ENCODE measurements around the gene MALAT1.
A peak's percentile ranks its signal among the peaks of the same experiment; 100 is the strongest.

MALAT1 gene

DNA sequence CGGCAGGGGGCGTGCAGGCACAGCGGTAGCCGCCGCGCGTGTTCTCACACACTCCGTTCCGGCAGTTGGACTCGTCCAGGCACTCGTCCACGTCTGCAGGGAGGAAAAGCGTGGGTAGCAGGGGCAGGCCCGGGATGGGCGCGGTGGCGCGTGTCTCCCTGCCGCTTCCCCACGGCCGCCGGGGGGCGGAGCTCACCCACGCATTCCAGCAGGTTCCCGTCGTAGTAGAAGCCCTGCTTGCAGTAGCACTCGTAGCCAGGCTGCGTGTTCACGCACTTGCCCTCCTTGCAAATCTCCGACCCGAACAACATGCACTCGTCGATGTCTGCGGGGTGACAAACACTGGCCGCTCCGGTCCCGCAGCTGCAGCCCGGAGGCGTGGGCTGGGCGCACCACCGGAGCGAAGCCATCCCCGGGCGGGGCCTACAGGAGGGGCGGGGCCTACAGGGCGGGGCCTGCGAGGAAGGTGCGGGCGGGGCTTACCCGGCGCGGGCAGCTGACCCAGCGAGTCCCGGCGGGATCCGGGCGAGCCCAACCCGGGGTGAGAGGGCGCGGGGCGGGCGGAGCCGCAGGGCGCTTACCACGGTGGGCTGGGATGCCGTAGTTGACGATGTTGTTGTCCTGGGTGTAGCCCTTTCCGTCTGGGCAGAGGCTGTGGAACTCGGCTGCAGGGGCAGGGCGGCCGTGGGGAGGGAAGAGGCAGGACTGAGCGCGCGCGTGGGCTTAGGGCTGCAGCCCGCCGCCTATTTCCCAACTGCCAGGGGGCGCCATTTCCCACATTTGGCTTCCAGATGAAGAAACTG is 41.6 kb downstream of the MALAT1 start:
- DNase-seq (ENCODE audit: low spot score), result peak; percentile 96

DNA sequence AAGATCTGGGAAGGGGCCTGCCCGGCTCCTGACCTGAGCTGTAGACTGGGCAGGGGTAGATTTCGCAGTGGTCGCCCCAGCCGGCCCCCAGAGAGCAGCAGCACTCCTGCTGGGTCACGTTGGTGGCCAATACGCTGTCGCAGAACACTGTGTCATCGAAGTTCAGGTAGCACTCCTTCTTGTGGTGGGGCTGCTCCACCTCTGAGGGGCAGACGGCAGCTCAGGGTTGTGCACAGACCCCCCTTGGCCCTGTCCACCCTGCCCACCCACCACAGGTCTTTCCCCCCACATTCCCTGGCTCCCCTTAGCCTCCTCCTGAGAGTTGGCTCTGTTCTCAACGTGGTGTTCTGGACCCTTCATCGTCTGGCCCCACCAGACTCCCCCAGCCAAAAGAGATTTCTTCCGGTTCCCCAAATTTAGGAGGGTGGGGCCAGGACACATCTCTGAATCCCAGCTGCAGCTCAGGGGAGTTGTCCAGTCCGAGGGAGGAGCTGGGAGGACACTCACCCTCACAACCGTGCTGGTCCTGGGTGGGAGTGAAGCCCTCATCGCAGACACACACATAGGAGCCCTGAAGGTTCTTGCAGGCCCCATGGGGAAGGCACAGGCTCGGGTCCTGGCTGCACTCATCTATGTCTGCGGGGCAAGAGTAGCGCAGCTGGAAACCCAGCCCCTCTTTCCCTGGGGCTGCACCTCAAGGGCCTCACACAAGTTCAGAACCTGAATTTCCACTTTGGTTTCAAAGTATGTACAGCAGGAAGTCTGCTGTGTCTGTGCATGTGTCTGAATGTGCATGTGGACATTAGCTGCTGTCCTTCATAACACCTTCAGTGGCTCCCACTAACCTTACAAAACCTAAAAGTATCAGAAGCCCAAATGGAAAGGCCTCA is 42.5 kb downstream of the MALAT1 start:
- DNase-seq (ENCODE audit: low spot score), result no peak

DNA sequence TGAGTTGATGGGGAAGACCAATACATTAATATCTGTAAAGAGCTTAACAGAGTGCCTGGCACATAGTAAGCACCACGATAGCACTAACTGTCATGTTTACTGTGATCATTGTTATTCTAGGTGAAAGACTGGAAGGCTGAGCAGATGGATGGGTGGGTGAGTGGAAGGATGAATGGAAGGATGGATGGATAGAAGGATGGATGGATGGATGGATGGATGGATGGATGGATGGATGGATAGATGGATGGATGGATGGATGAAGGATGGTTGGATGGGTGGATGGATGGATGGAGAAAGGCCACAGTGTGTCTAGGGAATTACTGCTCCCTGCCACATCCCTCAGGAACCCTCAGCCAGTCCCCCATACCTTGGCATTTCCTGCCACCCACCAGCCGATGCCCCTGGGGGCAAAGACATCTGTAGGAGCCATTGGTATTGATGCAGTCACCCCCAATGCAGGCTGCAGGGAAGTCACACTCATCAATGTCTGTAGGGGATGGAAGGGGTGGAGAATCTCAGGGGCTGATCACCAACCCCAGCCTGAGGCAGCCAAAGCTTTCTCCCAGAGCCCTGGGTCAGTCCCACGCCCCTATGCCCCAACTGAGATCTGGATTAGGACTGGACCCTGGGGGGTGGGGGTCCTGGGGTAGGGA is 44.0 kb downstream of the MALAT1 start:
- no peak for DNase-seq (ENCODE audit: low spot score)

DNA sequence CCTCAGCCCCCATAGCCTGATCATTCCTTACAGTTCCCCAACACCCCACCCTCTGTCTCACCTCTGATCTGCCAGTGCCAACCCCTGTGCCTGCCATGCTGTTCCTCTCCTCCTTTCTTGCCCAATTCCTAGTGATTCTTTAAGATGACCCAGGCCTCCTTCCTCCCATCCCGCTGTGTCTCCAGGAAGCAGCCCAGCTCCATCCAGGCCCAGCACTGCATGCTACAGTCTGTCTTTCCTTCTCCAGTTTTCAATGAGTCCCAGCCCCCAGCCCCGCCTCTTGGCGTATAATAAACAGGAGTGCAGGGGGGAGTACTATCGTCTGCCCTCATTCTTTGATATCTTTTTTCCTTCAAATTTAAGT is 47.0 kb downstream of the MALAT1 start:
- no peak for DNase-seq (ENCODE audit: low spot score)

DNA sequence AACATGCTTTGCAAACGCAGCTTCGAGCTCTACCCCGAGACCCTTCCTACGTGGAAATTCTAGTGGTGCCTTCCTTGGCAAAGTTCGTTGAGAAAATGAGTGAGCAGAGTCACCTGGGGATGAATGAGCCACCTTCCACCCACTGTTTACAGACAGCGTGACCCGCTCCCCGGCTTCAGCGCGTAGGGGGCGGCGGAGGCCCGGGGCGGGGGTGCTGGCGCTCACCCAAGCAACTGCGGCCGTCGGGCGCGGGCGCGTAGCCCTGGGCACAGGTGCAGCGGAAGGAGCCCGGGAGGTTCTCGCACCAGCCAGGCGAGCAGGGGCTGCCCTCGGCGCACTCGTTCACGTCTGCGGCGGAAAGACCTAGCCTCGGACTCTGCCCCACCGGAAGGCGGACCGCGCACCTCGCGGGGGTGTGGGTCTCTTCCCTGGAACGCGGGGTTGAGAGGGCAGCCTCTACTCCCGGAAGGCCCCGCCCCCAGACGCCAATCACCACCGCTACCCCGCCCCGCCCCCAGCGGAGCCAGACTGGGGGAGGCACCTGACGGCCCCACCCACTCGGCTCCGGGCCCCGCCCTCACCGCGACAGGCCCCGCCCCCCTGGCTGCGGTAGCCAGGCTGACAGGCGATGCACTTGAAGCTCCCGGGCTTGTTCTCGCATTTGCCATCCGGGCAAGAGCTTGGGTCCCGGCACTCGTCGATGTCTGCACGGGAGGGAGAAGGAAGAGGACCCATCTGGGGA is 47.5 kb downstream of the MALAT1 start:
- DNase-seq (ENCODE audit: low spot score), result peak; percentile 95

DNA sequence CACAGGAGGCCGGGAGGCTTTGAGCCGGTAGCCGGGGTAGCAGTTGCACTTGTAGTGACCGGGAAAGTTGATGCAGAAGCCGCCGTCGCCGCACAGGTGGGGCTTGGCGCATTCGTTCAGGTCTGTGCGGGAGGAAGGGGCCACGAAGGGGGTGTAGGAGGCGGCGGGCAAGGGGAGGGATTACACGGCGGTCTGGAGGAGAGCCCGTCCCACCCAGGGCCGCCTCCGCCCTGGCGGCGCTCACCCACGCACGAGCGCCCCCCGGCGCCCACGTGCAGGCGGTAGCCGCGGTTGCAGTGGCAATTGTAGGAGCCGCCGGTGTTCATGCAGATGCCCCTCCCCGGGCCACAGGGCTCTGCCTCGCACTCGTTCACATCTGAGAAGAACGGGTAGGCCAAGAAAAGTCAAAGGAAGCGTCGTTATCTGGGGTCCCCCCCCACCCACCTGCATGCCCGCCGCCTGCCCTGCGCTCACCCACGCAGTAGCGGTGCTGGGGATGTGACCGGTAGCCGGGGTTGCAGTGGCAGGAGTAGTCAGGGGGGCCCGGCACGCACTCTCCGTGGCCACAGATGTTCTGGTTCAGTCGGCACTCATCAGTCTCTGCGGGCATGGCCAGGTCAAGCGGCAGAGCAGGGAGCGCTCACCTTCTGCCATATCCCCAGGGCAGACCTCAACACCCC is 48.7 kb downstream of the MALAT1 start:
- no peak for DNase-seq (ENCODE audit: low spot score)

DNA sequence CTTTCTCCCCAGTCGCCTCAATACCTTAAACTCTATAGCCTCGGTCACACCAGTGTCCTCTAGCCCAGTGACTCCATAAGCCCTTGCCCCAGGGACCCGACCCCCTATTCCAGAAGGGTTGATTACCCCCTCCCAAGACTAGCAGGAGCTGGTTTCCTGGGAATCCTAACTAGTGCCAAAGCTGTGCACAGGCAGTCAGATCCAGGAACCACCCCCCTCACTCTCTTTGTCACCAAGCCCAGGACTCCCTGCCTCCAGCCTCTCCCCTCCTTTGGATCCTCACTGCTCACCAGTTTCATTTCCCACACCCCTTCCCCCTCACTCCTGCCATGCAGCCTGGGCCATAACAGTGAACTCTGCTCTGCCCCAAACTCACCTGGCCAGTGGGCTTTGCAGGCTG is 49.5 kb downstream of the MALAT1 start:
- DNase-seq (ENCODE audit: low spot score), result no peak

DNA sequence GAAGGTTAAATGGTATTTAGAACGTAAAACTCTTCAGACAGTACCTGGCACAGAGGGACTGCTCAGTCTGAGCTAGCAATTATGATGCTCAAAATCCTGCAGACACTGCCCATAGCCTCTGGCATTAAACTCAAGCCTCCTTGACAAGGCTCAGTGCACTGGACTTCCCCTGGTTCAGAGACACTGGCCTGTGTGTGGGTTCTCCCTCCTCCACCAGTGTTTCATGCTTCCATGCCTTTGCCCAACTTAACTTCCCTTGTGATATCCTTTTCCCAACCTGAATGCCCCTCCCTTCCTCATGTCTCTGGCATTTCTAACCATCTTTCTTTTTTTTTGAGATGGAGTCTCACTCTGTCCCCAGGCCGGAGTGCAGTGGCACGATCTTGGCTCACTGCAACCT is 50.3 kb downstream of the MALAT1 start:
- no peak for DNase-seq (ENCODE audit: low spot score)

DNA sequence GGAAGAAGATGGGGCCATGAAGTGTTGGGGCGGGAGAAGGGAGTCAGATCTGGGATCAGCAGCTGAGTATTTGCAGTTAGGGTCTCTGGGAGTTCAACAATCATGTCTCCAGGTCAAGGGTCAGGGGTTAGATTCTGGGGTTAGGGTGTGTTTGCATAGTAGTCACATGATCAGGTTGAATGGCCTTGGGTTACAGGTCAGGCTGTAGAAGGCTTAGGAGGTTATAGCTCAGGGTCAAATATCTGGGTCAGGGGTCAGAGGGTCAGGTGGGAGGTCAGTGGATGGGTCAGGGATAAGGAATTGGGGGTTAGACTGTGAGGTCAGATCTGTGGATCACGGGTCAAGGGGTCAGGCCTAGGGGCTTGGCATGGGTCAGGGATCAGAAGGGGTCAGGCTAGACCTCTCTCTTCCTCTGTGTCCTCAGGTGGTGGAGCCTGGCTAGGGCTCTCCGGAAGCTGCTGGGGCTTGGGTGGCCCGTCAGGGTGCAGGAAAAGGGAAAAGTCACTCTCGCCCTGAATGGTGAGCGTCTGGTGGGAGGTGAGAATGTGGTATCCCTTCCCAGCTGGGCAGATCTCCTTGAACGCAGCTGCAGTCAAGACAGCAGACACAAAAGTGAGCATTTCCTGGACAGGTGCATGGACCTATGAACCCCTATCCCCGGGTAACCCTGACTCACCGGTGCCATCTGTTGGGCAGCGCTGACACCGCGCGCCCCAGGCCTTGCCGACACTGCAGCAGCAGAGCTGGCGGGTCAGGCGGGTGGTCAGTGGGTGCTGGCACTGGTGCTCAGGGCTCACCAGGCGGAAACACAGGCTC is 52.9 kb downstream of the MALAT1 start:
- DNase-seq (ENCODE audit: low spot score), result peak; percentile 69

DNA sequence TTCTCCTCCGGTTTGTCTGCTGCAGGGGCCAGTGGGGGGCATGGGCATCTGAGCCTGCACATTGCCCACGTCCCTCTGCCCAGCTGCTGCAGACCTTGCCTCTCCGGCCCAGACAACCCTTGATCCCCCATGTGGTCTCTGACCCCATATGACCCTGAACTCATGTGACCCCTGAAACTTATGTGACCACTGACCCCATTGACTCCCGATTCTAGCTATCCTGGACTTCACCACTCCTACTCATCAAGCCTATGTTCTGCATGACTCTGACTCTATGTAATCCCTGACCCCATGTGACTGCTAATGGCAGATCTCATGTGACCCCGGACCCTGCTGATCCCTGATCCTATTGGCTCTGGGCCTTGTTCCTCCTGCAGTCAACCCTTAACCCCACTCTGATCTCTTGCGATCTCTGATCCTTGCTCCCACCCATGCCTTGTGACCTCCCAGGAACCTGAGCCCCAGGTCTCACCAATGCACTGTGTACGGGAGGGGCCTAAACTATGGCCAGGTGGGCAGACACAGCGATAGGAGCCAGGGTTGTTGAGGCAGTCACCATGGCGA is 53.6 kb downstream of the MALAT1 start:
- no peak for DNase-seq (ENCODE audit: low spot score)

DNA sequence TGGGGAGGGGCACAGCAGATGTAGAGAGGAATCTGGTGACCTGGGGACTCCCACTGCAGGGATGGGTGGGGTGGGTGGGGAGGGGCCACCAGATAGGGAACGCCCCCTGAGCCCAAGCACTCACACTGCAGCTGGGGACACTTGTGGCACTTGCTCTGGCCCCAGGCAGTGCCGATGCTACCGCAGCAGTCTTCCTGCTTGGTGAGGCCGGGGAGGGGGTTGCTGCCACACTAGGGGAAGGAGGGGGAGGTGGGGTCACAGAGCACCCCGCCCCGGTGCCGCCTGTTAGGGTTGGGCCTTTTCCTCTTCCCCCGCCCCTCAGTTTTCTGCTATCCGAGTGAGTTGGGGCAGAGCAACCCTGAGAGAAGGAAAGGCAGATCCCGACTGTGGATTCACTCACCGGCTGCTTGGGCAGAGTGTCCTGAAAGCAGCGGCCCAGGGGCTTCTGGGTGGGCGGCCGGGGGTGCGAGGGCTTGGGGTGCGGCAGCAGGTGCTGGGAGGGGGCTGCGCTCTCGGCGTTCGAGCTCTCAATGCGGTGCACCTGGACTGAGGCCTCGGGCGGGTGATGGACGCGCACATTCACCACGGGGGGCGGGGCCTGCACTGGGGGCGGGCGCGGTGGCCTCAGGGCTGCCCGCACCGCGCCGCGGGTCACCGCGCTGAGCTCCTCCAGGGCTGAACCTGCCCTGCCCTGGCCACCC is 54.6 kb downstream of the MALAT1 start:
- DNase-seq (ENCODE audit: low spot score), result peak; percentile 75

DNA sequence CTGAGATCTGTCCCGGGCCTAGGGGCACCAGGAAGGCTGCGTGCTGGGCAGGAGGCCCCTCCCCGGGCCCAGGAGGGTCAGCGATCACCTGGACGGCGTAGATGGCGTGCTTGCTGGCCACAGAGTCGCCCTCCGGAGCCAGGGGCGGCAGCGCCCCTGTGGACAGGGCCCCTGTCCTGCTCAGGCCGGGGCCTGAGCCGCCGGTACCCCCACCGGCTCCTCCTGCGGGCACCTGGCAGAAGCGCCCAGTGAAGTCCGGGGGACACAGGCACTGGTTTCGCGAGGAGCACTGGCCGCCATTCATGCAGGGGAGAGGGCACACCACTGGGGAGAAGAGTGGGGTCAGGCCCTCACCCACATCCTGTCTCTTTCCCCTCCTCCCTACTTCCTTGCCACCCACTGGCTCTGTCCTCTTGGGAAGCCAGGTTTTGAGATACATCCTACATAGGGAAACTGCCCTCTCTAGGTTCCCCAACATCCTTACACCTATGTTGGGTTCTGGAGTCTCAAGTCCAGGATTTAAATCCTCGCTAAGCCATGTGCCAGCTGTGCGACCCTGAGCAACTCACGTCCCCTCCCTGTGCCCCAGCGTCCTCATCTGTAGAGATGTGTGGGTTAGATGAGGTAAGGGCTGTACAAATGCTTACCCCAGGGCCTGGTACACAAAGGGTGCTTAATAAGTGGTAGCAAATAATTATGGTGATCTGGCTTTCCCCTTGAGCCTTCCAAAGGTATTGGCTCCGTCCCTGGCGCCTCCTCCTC is 55.4 kb downstream of the MALAT1 start:
- DNase-seq (ENCODE audit: low spot score), result no peak

DNA sequence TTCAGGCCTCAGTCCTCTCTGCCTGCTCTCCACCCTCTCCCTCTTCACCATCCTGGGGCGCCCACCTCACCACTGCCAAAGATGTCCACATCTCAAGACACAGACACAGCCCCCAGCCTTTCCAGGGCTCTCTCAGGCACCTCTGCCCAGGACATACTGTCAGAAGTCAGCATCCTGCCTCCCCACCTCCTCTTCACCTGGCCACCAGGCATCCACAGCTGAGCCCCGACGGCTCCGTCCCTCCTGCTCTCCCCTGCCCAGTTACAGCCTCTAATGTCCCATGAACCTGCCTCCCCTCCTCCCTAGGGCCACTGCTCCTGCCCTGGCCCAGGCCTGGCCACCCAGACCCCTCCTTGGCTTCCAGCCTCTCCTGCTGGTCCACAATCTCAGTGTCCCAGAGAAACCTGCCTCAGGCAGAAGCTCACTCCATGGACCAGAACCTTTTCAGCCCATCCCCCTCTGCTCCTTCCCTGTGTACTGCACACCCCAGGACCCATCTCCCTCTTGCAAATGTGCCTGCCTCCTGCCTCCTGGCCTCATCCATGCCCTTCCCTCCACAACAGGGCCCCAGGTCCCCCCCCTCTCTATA is 56.1 kb downstream of the MALAT1 start:
- no peak for DNase-seq (ENCODE audit: low spot score)

DNA sequence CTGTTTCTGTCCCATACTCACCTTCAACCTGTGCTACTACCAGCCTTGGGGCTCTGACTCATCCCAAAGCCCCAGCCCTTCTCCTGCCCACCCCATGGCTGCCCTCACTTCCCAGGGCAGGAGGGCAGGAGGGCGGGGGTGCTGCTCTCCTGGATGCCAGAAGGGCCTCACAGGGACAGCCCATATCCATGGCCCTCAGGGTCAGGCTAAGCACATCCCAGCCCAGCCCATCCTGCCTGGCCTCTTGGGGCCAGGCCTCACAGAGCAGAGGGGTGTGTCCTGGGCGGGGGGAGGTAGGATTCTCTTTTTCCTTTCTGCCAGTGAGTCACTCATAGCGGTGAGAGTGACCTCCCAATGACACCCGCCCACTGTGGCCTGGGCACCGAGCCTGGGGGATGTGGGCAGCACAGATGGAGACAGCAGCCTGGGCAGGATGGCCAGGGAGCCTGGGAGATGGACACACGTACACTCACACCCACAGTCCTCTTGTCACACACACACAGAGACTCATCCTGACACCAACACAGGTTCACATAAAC is 56.9 kb downstream of the MALAT1 start:
- no peak for DNase-seq (ENCODE audit: low spot score)
